Panc1 (cell line): ENCODE measurements around the gene CTSS. TPM values are rescaled to one million over a fixed set of nuclear protein-coding genes. Genes with fewer than 3 reads are reported as not detected.

Experiments used
- ATAC-seq: fragments of 200-7000 bp; cut with Tn5 transposase; 2 replicates; pipeline ENCODE4 v1.9.1; 2020; ENCODE audit warnings: mild to moderate bottlenecking, moderate library complexity
- BruUV-seq: library from RNA; stranded (reverse); fragments of 400-500 nt; replicated peaks from 2 replicates; lab custom pipeline; 2021; lab: Mats Ljungman, UMichigan
- CTCF ChIA-PET: fragments of 300-600 bp; sonication (Branson Sonifier 250); formaldehyde crosslinking; loops from one replicate; lab custom pipeline; 2022; ENCODE audit warnings: antibody characterized with exemption; lab: Charles Lee
- POLR2A ChIA-PET: fragments of 300-600 bp; sonication (Branson Sonifier 250); formaldehyde crosslinking; loops from one replicate; lab custom pipeline; 2022; ENCODE audit warnings: antibody characterized with exemption; lab: Charles Lee
- DNase-seq: peaks from one replicate; pipeline ENCODE4 v3.0.0-alpha.2; 2010; ENCODE audit warnings: low read depth, low spot score
- H3K27ac ChIP-seq: 2 replicates; pipeline ENCODE4 v1.5.1; 2011; ENCODE audit warnings: mild to moderate bottlenecking, low read length, inconsistent platforms
- H3K27me3 ChIP-seq: fragments of 200-500 bp; sonication (Bioruptor generic); 2 replicates; pipeline ENCODE4 v1.6.0; 2014; ENCODE audit warnings: low read length, inconsistent platforms; ENCODE audit not compliant: control insufficient read depth, insufficient read depth
- H3K36me3 ChIP-seq: fragments of 200-500 bp; sonication (Bioruptor generic); 2 replicates; pipeline ENCODE4 v1.5.1; 2014; ENCODE audit warnings: inconsistent platforms, mild to moderate bottlenecking, low read length, moderate library complexity; ENCODE audit not compliant: control insufficient read depth, insufficient read depth
- H3K4me1 ChIP-seq: 2 replicates; pipeline ENCODE4 v1.5.1; 2011; ENCODE audit warnings: inconsistent platforms, mild to moderate bottlenecking, low read length, moderate library complexity; ENCODE audit not compliant: control insufficient read depth, insufficient read depth
- H3K4me3 ChIP-seq, 2 experiments: 2 replicates each; pipeline ENCODE4 v1.5.1; 2011 to 2012; ENCODE audit warnings: low read depth in 2 of 2, low read length in 2 of 2, mild to moderate bottlenecking in 2 of 2, inconsistent platforms in 1 of 2, moderate library complexity in 1 of 2
- H3K9me3 ChIP-seq: fragments of 200-500 bp; sonication (Bioruptor generic); 2 replicates; pipeline ENCODE4 v1.5.1; 2014; ENCODE audit warnings: low read depth, mild to moderate bottlenecking, inconsistent platforms, low read length, moderate library complexity; ENCODE audit not compliant: control insufficient read depth, insufficient read depth
- CTCF ChIP-seq: fragments of 450-650 bp; IDR thresholded peaks from 2 replicates; pipeline ENCODE4 v1.5.1; 2017; ENCODE audit warnings: mild to moderate bottlenecking
- POLR2AphosphoS5 ChIP-seq: IDR thresholded peaks from 2 replicates; pipeline ENCODE4 v1.6.1; 2012; ENCODE audit warnings: mild to moderate bottlenecking, low read depth, low read length, moderate library complexity
- REST ChIP-seq, 2 experiments: IDR thresholded peaks; 2 replicates each; pipeline ENCODE4 v1.6.1; 2011 to 2012; ENCODE audit warnings: low read depth in 2 of 2, control low read depth in 1 of 2, low read length in 1 of 2, mild to moderate bottlenecking in 1 of 2, moderate library complexity in 1 of 2; ENCODE audit not compliant: insufficient read depth in 1 of 2
- SIN3A ChIP-seq: IDR thresholded peaks from 2 replicates; pipeline ENCODE4 v1.6.1; 2012; ENCODE audit warnings: low read depth, mild to moderate bottlenecking, low read length, moderate library complexity, borderline replicate concordance; ENCODE audit not compliant: insufficient read depth
- TCF7L2 ChIP-seq: IDR thresholded peaks from 2 replicates; pipeline ENCODE4 v1.6.1; 2011; ENCODE audit warnings: mild to moderate bottlenecking, low read depth, low read length, inconsistent platforms
- in situ Hi-C: cut with HindIII; loops from 2 replicates; pipeline ENCODE4 v1.10.0; 2016; ENCODE audit warnings: low sequenced_read_pairs, low pct_unique_long_range_greater_than_20kb
- intact Hi-C: fragments of 100-400 bp; cut with micrococcal nuclease; formaldehyde crosslinking; loops from one replicate; pipeline ENCODE4 v1.10.0; 2022; ENCODE audit not compliant: unreplicated experiment
- total RNA-seq: library from RNA; stranded (reverse); gene quantifications from one replicate; pipeline ENCODE4 v1.2.1, GENCODE V29; 2021; ENCODE audit not compliant: unreplicated experiment

Gene CTSS
- total RNA-seq, 1 experiment from 2014 or later, result 5.1 TPM

GRCh38 chr1:150748878-150749719 is 16.5 kb downstream of the CTSS start:
- Histone ChIP-seq H3K9me3 (no peaks in the 10 kb centered on the region), H3K27ac (no peak overlapping the region), H3K4me1 (no peaks in the 10 kb centered on the region), H3K36me3 (no peaks in the 10 kb centered on the region), H3K27me3 (no peaks in the 10 kb centered on the region), H3K4me3 (no peak overlapping the region)
- ChIA-PET POLR2A (interaction anchor here (0.6 kb wide), 1 partner anchor 154 kb away, joined by 5 read pairs; no protein-coding TSS in a partner anchor), CTCF (no interaction called here)
- intact Hi-C loops (no loop called here), in situ Hi-C loops (no loop called here)
- TF ChIP-seq CTCF, result no peak
- TF ChIP-seq POLR2AphosphoS5, result no peak
- TF ChIP-seq TCF7L2, result no peak
- no peak for TF ChIP-seq REST (IDR thresholded peaks at IDR 0.05; ENCODE audit: insufficient read depth in 1 of 2, low read depth in 2 of 2, low read length in 1 of 2)
- TF ChIP-seq SIN3A, result no peak
- BruUV-seq, result no TSS peak
- DNase-seq, result no peak
- no peak for ATAC-seq

- in situ Hi-C loops, result no loop called here
- Histone ChIP-seq H3K4me3 (no peak overlapping the region), H3K27ac (no peak overlapping the region), H3K36me3 (no peaks in the 10 kb centered on the region), H3K27me3 (no peaks in the 10 kb centered on the region), H3K9me3 (no peaks in the 10 kb centered on the region), H3K4me1 (no peaks in the 10 kb centered on the region)
- DNase-seq (no peak), ATAC-seq (no peak)
- POLR2A ChIA-PET, result no interaction called here
- intact Hi-C loops, result no loop called here
- no TSS peak for BruUV-seq
- TF ChIP-seq POLR2AphosphoS5 (no peak), REST (IDR thresholded peaks at IDR 0.05; ENCODE audit: insufficient read depth in 1 of 2, low read depth in 2 of 2, low read length in 1 of 2) (no peak), CTCF (no peak), TCF7L2 (no peak)
- CTCF ChIA-PET, result no interaction called here
These were observed 35.4 kb downstream of the CTSS start for GRCh38 chr1:150730130-150730721.
